ENCODE results near the gene COL23A1.

Gene COL23A1

GRCh38 chr5:178325311-178325678 is 264.9 kb downstream of the COL23A1 start:
- Histone ChIP-seq H3K9ac (ENCODE audit: insufficient read length) (no peak overlapping the region), H3K4me3 (no peak overlapping the region), H3K36me3 (ENCODE audit: insufficient read depth, low read length) (no peaks in the 10 kb centered on the region), H3K27ac (no peak overlapping the region), H3K9me3 (ENCODE audit: low read depth, low read length) (no peaks in the 10 kb centered on the region)
- TF ChIP-seq FOXP2 (optimal IDR thresholded peaks at IDR 0.05; ENCODE audit: control extremely low read depth, extremely low read length, insufficient read depth): no peak
- TF ChIP-seq EZH2 (IDR thresholded peaks at IDR 0.05): no peak
- TF ChIP-seq POLR2AphosphoS5 (IDR thresholded peaks at IDR 0.05; ENCODE audit: borderline replicate concordance, low read depth, low read length): no peak
- DNase-seq (ENCODE audit: low read depth, low spot score): no peak

- Histone ChIP-seq H3K9me3 (ENCODE audit: low read depth, low read length) (no peaks in the 10 kb centered on the region), H3K9ac (ENCODE audit: insufficient read length) (no peak overlapping the region), H3K36me3 (ENCODE audit: insufficient read depth, low read length) (no peaks in the 10 kb centered on the region), H3K4me3 (no peak overlapping the region), H3K27ac (no peak overlapping the region)
- DNase-seq (ENCODE audit: low read depth, low spot score): no peak
- TF ChIP-seq FOXP2 (optimal IDR thresholded peaks at IDR 0.05; ENCODE audit: control extremely low read depth, extremely low read length, insufficient read depth) (no peak), POLR2AphosphoS5 (IDR thresholded peaks at IDR 0.05; ENCODE audit: borderline replicate concordance, low read depth, low read length) (no peak), EZH2 (IDR thresholded peaks at IDR 0.05) (no peak)
Observed at GRCh38 chr5:178324481-178325310, 265.5 kb downstream of the COL23A1 start.

- H3K9ac ChIP-seq (ENCODE audit: insufficient read length): no peak overlapping the region
- no peaks in the 10 kb centered on the region for H3K9me3 ChIP-seq (ENCODE audit: low read depth, low read length)
- H3K4me3 ChIP-seq: no peak overlapping the region
- TF ChIP-seq POLR2AphosphoS5 (IDR thresholded peaks at IDR 0.05; ENCODE audit: borderline replicate concordance, low read depth, low read length) (no peak), EZH2 (IDR thresholded peaks at IDR 0.05) (no peak), FOXP2 (optimal IDR thresholded peaks at IDR 0.05; ENCODE audit: control extremely low read depth, extremely low read length, insufficient read depth) (no peak)
- DNase-seq (ENCODE audit: low read depth, low spot score): no peak
- no peaks in the 10 kb centered on the region for H3K36me3 ChIP-seq (ENCODE audit: insufficient read depth, low read length)
- no peak overlapping the region for H3K27ac ChIP-seq
Observed at GRCh38 chr5:178323961-178324360, 266.2 kb downstream of the COL23A1 start.

GRCh38 chr5:178323541-178323865 is 266.7 kb downstream of the COL23A1 start:
- Histone ChIP-seq H3K4me3 (no peak overlapping the region), H3K36me3 (ENCODE audit: insufficient read depth, low read length) (no peaks in the 10 kb centered on the region), H3K9me3 (ENCODE audit: low read depth, low read length) (no peaks in the 10 kb centered on the region), H3K9ac (ENCODE audit: insufficient read length) (no peak overlapping the region), H3K27ac (no peak overlapping the region)
- TF ChIP-seq FOXP2 (optimal IDR thresholded peaks at IDR 0.05; ENCODE audit: control extremely low read depth, extremely low read length, insufficient read depth) (no peak), POLR2AphosphoS5 (IDR thresholded peaks at IDR 0.05; ENCODE audit: borderline replicate concordance, low read depth, low read length) (no peak), EZH2 (IDR thresholded peaks at IDR 0.05) (no peak)
- no peak for DNase-seq (ENCODE audit: low read depth, low spot score)

- DNase-seq (ENCODE audit: low read depth, low spot score): no peak
- TF ChIP-seq POLR2AphosphoS5 (IDR thresholded peaks at IDR 0.05; ENCODE audit: borderline replicate concordance, low read depth, low read length): no peak
- no peak for TF ChIP-seq EZH2 (IDR thresholded peaks at IDR 0.05)
- TF ChIP-seq FOXP2 (optimal IDR thresholded peaks at IDR 0.05; ENCODE audit: control extremely low read depth, extremely low read length, insufficient read depth): no peak
- Histone ChIP-seq H3K9ac (ENCODE audit: insufficient read length) (no peak overlapping the region), H3K36me3 (ENCODE audit: insufficient read depth, low read length) (no peaks in the 10 kb centered on the region), H3K4me3 (no peak overlapping the region), H3K27ac (no peak overlapping the region), H3K9me3 (ENCODE audit: low read depth, low read length) (no peaks in the 10 kb centered on the region)
Observed at GRCh38 chr5:178322736-178323540, 267.3 kb downstream of the COL23A1 start.

- no peak for DNase-seq (ENCODE audit: low read depth, low spot score)
- no peak overlapping the region for H3K4me3 ChIP-seq
- TF ChIP-seq EZH2 (IDR thresholded peaks at IDR 0.05): no peak
- no peak for TF ChIP-seq POLR2AphosphoS5 (IDR thresholded peaks at IDR 0.05; ENCODE audit: borderline replicate concordance, low read depth, low read length)
- TF ChIP-seq FOXP2 (optimal IDR thresholded peaks at IDR 0.05; ENCODE audit: control extremely low read depth, extremely low read length, insufficient read depth): no peak
Observed at GRCh38 chr5:178320281-178320855, 269.8 kb downstream of the COL23A1 start.

GRCh38 chr5:178319541-178320041 is 270.6 kb downstream of the COL23A1 start:
- TF ChIP-seq POLR2AphosphoS5 (IDR thresholded peaks at IDR 0.05; ENCODE audit: borderline replicate concordance, low read depth, low read length) (no peak), FOXP2 (optimal IDR thresholded peaks at IDR 0.05; ENCODE audit: control extremely low read depth, extremely low read length, insufficient read depth) (no peak), EZH2 (IDR thresholded peaks at IDR 0.05) (no peak)
- H3K27ac ChIP-seq: no peak overlapping the region
- no peak overlapping the region for H3K4me3 ChIP-seq
- H3K9me3 ChIP-seq (ENCODE audit: low read depth, low read length): no peaks in the 10 kb centered on the region
- H3K36me3 ChIP-seq (ENCODE audit: insufficient read depth, low read length): no peaks in the 10 kb centered on the region
- no peak for DNase-seq (ENCODE audit: low read depth, low spot score)
- H3K9ac ChIP-seq (ENCODE audit: insufficient read length): no peak overlapping the region

More at GRCh38 chr5:178320281-178320855, 269.8 kb downstream of the COL23A1 start:
- Histone ChIP-seq H3K27ac (no peak overlapping the region), H3K9me3 (ENCODE audit: low read depth, low read length) (no peaks in the 10 kb centered on the region), H3K9ac (ENCODE audit: insufficient read length) (no peak overlapping the region), H3K36me3 (ENCODE audit: insufficient read depth, low read length) (no peaks in the 10 kb centered on the region)

GRCh38 chr5:178318893-178319292 is 271.3 kb downstream of the COL23A1 start:
- Histone ChIP-seq H3K9me3 (ENCODE audit: low read depth, low read length) (no peaks in the 10 kb centered on the region), H3K27ac (no peak overlapping the region), H3K36me3 (ENCODE audit: insufficient read depth, low read length) (no peaks in the 10 kb centered on the region), H3K9ac (ENCODE audit: insufficient read length) (no peak overlapping the region), H3K4me3 (no peak overlapping the region)
- no peak for DNase-seq (ENCODE audit: low read depth, low spot score)
- TF ChIP-seq EZH2 (IDR thresholded peaks at IDR 0.05) (no peak), FOXP2 (optimal IDR thresholded peaks at IDR 0.05; ENCODE audit: control extremely low read depth, extremely low read length, insufficient read depth) (no peak), POLR2AphosphoS5 (IDR thresholded peaks at IDR 0.05; ENCODE audit: borderline replicate concordance, low read depth, low read length) (no peak)

Measured in SK-N-MC (cell line).